A549 treated with ZK216348 at 1 μM for 4 hours (cell line): Measurements from ENCODE around the gene ZDHHC21. TPM values are rescaled to one million over a fixed set of nuclear protein-coding genes. Genes with fewer than 3 reads are reported as not detected.

Source experiments
- total RNA-seq: library from RNA; stranded (reverse); fragments of 200-300 nt; extraction: Qiagen RNA extraction; gene quantifications from 5 replicates; pipeline ENCODE4 v1.2.3, GENCODE V29; 2022; ENCODE audit warnings: low read depth

The ZDHHC21 gene, protein sequence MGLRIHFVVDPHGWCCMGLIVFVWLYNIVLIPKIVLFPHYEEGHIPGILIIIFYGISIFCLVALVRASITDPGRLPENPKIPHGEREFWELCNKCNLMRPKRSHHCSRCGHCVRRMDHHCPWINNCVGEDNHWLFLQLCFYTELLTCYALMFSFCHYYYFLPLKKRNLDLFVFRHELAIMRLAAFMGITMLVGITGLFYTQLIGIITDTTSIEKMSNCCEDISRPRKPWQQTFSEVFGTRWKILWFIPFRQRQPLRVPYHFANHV
- 0.85 to 3.2 TPM (median 2.4 TPM) in 5 replicates for total RNA-seq

DNA sequence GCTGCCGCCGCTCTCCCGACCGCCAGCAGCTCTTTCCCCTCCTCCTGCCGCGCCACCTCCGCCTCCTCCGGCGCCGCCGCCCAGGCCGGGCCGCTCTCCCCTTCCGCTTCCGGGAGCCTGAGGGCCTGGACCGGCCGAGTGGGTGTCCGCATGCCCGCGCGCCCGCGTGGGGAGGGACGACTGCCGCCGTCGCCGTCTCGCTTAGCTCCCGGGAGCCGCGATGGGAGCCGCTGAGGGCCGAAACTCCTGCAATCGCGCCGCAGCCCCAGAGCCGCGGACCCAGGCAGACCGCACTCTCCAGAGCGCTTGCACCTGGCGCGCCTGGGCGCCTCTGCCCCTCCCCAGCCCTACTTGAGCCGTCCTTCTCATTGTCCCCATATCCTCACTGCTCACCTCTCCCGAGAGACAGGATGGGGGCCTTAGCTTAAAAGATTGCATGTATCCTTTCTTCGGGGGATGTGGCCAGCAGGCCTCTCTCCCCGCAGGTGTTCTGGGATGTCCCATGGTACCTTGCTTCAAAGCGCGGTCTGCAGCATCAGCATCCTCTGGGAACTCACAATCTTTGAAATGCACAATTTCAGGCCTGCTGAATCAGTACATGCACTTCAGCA lies at the start of gene ZDHHC21:
Gene ZDHHC21 (minus strand): TSS at position 182 of the 611 bp plus-strand sequence. CDS start 19,092 bp downstream, outside the sequence.

DNA sequence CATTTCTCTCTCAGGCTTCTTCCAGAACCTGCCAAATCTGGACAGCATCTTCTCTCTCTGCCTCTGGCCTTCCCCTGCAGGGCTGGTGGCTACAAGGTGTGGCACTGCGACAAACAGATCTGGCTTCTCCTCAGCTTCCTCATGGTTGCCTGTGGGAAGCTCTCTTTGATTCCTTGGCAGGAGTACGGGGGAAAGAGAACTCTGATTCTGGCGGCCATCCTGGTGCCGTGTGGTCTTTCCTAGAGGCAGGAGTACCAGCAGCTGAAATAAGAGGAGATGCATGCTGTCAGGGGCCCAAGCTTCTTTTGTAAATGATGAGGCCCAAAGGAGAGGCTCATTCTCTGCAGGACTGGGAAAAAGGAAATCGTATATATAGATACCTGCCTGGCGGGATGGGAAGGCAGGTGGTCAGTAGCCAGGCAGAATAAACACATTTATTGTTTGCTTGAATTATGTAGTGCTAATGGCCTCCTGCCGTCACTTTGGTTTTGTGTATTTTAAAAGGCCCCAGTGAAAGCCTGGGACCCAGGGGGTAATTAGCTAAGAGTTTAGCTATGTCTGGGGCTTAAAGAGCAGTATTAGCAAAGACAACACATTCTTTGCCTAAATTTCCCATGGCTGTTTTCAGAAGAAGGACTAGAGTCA lies 29.3 kb upstream of the ZDHHC21 start, which contains the start of gene CER1:
Gene CER1 (minus strand): TSS at position 343 of the 645 bp plus-strand sequence. CDS start 61 bp downstream, at position 282.

Other genes starting within 250 kb of the ZDHHC21 start
- not detected in 5 replicates for gene CER1, start 29.3 kb upstream of the ZDHHC21 start, total RNA-seq
- not detected in 5 replicates for gene FREM1, start 217.0 kb upstream of the ZDHHC21 start, total RNA-seq